Neural cell (in vitro differentiated cells): ENCODE data around the gene WDFY3.

Source experiments
- CTCF ChIP-seq: fragments of 450-650 bp; IDR thresholded peaks from 2 replicates; pipeline ENCODE4 v1.5.1; 2014; ENCODE audit warnings: antibody characterized with exemption, mild to moderate bottlenecking, moderate library complexity; ENCODE audit not compliant: poor library complexity, severe bottlenecking
- EP300 ChIP-seq: fragments of 450-650 bp; conservative IDR thresholded peaks from 2 replicates; pipeline ENCODE4 v1.6.1; 2014; ENCODE audit warnings: antibody characterized with exemption, mild to moderate bottlenecking, moderate library complexity; ENCODE audit not compliant: poor library complexity, severe bottlenecking
- EZH2 ChIP-seq: fragments of 200-600, 300-800 bp; shearing (Covaris generic), sonication (generic); IDR thresholded peaks from 2 replicates; pipeline ENCODE4 v1.6.1; 2014; ENCODE audit warnings: antibody characterized with exemption, low read length, borderline replicate concordance, mild to moderate bottlenecking; ENCODE audit not compliant: insufficient read depth, poor library complexity, severe bottlenecking
- POLR2AphosphoS5 ChIP-seq: IDR thresholded peaks from 2 replicates; pipeline ENCODE4 v1.6.1; 2012
- RAD21 ChIP-seq: fragments of 450-650 bp; conservative IDR thresholded peaks from 2 replicates; pipeline ENCODE4 v1.6.1; 2014; ENCODE audit warnings: antibody characterized with exemption, mild to moderate bottlenecking, moderate library complexity
- REST ChIP-seq: IDR thresholded peaks from 2 replicates; pipeline ENCODE4 v1.6.1; 2012; ENCODE audit warnings: borderline replicate concordance
- SMC3 ChIP-seq: fragments of 450-650 bp; conservative IDR thresholded peaks from 2 replicates; pipeline ENCODE4 v1.6.1; 2014; ENCODE audit warnings: antibody characterized with exemption, mild to moderate bottlenecking, moderate library complexity; ENCODE audit not compliant: poor library complexity
- TAF1 ChIP-seq: IDR thresholded peaks from 2 replicates; pipeline ENCODE4 v1.6.1; 2012; ENCODE audit warnings: low read depth

- no peak for TF ChIP-seq POLR2AphosphoS5
- TF ChIP-seq CTCF = no peak
- TF ChIP-seq EP300 = no peak
- TF ChIP-seq REST = no peak
- TF ChIP-seq TAF1 = no peak
- no peak for TF ChIP-seq EZH2
- TF ChIP-seq SMC3 = no peak
- TF ChIP-seq RAD21 = no peak
Observed at GRCh38 chr4:84672177-84672576, 294.3 kb downstream of the WDFY3 start.
